A549 (cell line): Measurements from ENCODE around the gene SLC28A3. TPM values are rescaled to one million over a fixed set of nuclear protein-coding genes. Genes with fewer than 3 reads are reported as not detected.

Experiments used
- ATAC-seq, 2 experiments: fragments of 200-7000 bp in 1 of 2; fragments of >200 bp in 1 of 2; cut with Nextera tagmentation in 1 of 2; cut with Tn5 transposase in 1 of 2; 3 replicates each; pipeline versions ENCODE4 v1.8.0 to v1.9.1; 2018 to 2020; ENCODE audit warnings: mild to moderate bottlenecking in 1 of 2, moderate library complexity in 1 of 2
- CTCF ChIA-PET: fragments of 300-600 bp; sonication (Branson Sonifier 250); formaldehyde crosslinking; extraction: SDS; loops from one replicate; lab custom pipeline; 2021; ENCODE audit warnings: antibody characterized with exemption, inconsistent platforms; lab: Yijun Ruan, JAX
- POLR2A ChIA-PET: fragments of 350-600 bp; formaldehyde crosslinking; extraction: SDS; loops from one replicate; lab custom pipeline; 2021; ENCODE audit warnings: antibody characterized with exemption, inconsistent platforms; lab: Yijun Ruan, JAX
- DNase-seq, 2 experiments: peaks; one replicate each; pipeline versions ENCODE4 v3.0.0 to v3.0.0-alpha.2; 2011 to 2016; ENCODE audit warnings: low read depth in 1 of 2, low spot score in 1 of 2
- FAIRE-seq: peaks from 2 replicates; lab custom pipeline; 2011; peaks lifted over from hg19 to GRCh38; lab: Jason Lieb, UNC
- H3K27ac ChIP-seq, 2 experiments: fragments of >200 bp; sonication (Bioruptor Twin); formaldehyde crosslinking; 3 replicates each; pipeline ENCODE4 v1.5.1; 2016 to 2017
- H3K4me1 ChIP-seq: fragments of >200 bp; sonication (Bioruptor Twin); formaldehyde crosslinking; 3 replicates; pipeline ENCODE4 v1.6.1; 2016
- H3K4me2 ChIP-seq: fragments of >200 bp; sonication (Bioruptor Twin); formaldehyde crosslinking; 3 replicates; pipeline ENCODE4 v1.6.1; 2016
- H3K4me3 ChIP-seq: fragments of >200 bp; sonication (Bioruptor Twin); formaldehyde crosslinking; 3 replicates; pipeline ENCODE4 v1.5.1; 2016
- H3K9me3 ChIP-seq: fragments of >200 bp; sonication (Bioruptor Twin); formaldehyde crosslinking; 3 replicates; pipeline ENCODE4 v1.6.1; 2016
- CBX8 ChIP-seq: fragments of 200-600 bp; sonication (generic); IDR thresholded peaks from 2 replicates; pipeline ENCODE4 v1.6.1; 2016
- CHD2 ChIP-seq: fragments of 150-350 bp; IDR thresholded peaks from 2 replicates; pipeline ENCODE4 v1.6.1; 2014; ENCODE audit warnings: low read length; ENCODE audit not compliant: partially characterized antibody
- CHD4 ChIP-seq: fragments of 200-600 bp; sonication (generic); IDR thresholded peaks from 2 replicates; pipeline ENCODE4 v1.6.1; 2016; ENCODE audit warnings: antibody characterized with exemption, mild to moderate bottlenecking, borderline replicate concordance
- EHMT2 ChIP-seq: fragments of 200-600 bp; sonication (generic); IDR thresholded peaks from 2 replicates; pipeline ENCODE4 v1.6.1; 2016; ENCODE audit warnings: antibody characterized with exemption, low read depth, mild to moderate bottlenecking, moderate library complexity
- FOSB ChIP-seq: fragments of 250-450 bp; sonication (Bioruptor Pico); IDR thresholded peaks from 2 replicates; pipeline ENCODE4 v1.5.0; 2020; ENCODE audit warnings: mild to moderate bottlenecking, moderate library complexity
- KDM5A ChIP-seq: fragments of 200-600 bp; sonication (generic); IDR thresholded peaks from 2 replicates; pipeline ENCODE4 v1.6.1; 2016; ENCODE audit warnings: antibody characterized with exemption, mild to moderate bottlenecking
- MAFK ChIP-seq: fragments of 450-650 bp; IDR thresholded peaks from 2 replicates; pipeline ENCODE4 v1.6.1; 2014; ENCODE audit not compliant: partially characterized antibody
- MYC ChIP-seq: IDR thresholded peaks from 2 replicates; pipeline ENCODE4 v1.6.1; 2012; ENCODE audit warnings: mild to moderate bottlenecking, inconsistent platforms, low read length, improper control_type of control experiment, borderline replicate concordance
- POLR2A ChIP-seq: IDR thresholded peaks from 2 replicates; pipeline ENCODE4 v1.6.1; 2012; ENCODE audit warnings: mild to moderate bottlenecking, low read length
- POLR2AphosphoS2 ChIP-seq: conservative IDR thresholded peaks from 2 replicates; pipeline ENCODE4 v1.6.1; 2012; ENCODE audit warnings: low read length, improper control_type of control experiment, inconsistent platforms
- RAD21 ChIP-seq, 2 experiments: fragments of >200 bp in 1 of 2; sonication (Bioruptor Twin) in 1 of 2; formaldehyde crosslinking in 1 of 2; IDR thresholded peaks in 1 of 2; conservative IDR thresholded peaks in 1 of 2; 2 replicates in 1 of 2; 3 replicates in 1 of 2; pipeline ENCODE4 v1.6.1; 2012 to 2018; ENCODE audit warnings: inconsistent platforms in 1 of 2
- RNF2 ChIP-seq: fragments of 200-600 bp; sonication (generic); IDR thresholded peaks from 2 replicates; pipeline ENCODE4 v1.6.1; 2016; ENCODE audit warnings: low read depth, mild to moderate bottlenecking, antibody characterized with exemption, moderate library complexity, borderline replicate concordance
- SREBF2 ChIP-seq: fragments of 450-650 bp; IDR thresholded peaks from 2 replicates; pipeline ENCODE4 v1.6.1; 2014; ENCODE audit warnings: mild to moderate bottlenecking, moderate library complexity
- TFCP2L1 ChIP-seq: fragments of 250-450 bp; sonication (Bioruptor Pico); IDR thresholded peaks from 2 replicates; pipeline ENCODE4 v1.5.0; 2021; ENCODE audit warnings: mild to moderate bottlenecking
- ZSCAN20 ChIP-seq: fragments of 250-450 bp; sonication (Bioruptor Pico); IDR thresholded peaks from 2 replicates; pipeline ENCODE4 v1.8.0; 2022; ENCODE audit warnings: mild to moderate bottlenecking, moderate library complexity
- WGBS: methylation state at CpG from one replicate; pipeline ENCODE4 v1.1.6; 2017; ENCODE audit errors: missing lambda C conversion rate; 5-methylcytosine and 5-hydroxymethylcytosine counted together
- polyA plus RNA-seq, 4 experiments: library from polyadenylated mRNA; depleted of rRNA in 3 of 4; stranded (reverse); fragments of >200 nt; fragmentation: RNase III in 1 of 4; extraction: RNeasy Plus Mini Kit Qiagen cat#74134 plus additional on column Dnase treatment in 1 of 4; gene quantifications; 2 replicates in 3 of 4; 3 replicates in 1 of 4; pipeline ENCODE4 v1.2.3, GENCODE V29; 2011 to 2017
- TF ChIP-seq, protein P1 (sequence below): fragments of 150-350 bp; IDR thresholded peaks from 2 replicates; pipeline ENCODE4 v1.6.1; 2014; ENCODE audit warnings: low read depth, mild to moderate bottlenecking, low read length
- TF ChIP-seq, protein P2 (sequence below): IDR thresholded peaks from 2 replicates; pipeline ENCODE4 v1.6.1; 2012; ENCODE audit warnings: low read depth, borderline replicate concordance
- TF ChIP-seq, protein P3 (sequence below): fragments of >200 bp; sonication (Bioruptor Twin); formaldehyde crosslinking; IDR thresholded peaks from 3 replicates; pipeline ENCODE4 v1.6.1; 2016

The SLC28A3 gene
- polyA plus RNA-seq, 2 of the 4 experiments (the other 2 are of a cell fraction), result not detected

DNA sequence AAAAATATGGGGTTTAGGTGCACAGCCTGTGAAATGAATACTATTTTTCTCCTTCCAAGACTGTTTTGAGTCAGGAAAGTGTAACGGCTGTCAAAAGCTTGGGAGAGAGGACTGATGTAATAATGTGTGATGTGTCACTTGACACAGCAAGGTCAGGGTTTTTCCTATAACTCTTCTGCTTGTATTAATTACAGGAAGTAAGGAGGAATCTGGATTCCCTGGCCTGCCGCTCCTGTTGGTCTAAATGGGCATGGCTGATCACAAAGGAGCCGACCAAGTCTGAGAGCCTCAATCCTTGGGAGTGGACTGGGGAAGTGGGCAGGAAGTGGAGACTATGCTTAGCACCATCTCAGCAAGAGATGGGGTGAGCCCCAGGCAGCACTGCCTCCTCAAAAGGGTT is 16.7 kb upstream of the SLC28A3 start:
- TF ChIP-seq CHD2 (no peak), RNF2 (no peak), POLR2AphosphoS2 (no peak)
- WGBS, result 58% methylated on average over 3 of the region's 3 CpGs
- FAIRE-seq (no peak), DNase-seq (no peak), ATAC-seq (no peak)
- H3K4me2 ChIP-seq, result no peak overlapping the region
- ChIA-PET CTCF (no interaction called here), POLR2A (no interaction called here)
- H3K27ac ChIP-seq, result no peak overlapping the region
- no peaks in the 10 kb centered on the region for H3K4me1 ChIP-seq
- no peaks in the 10 kb centered on the region for H3K9me3 ChIP-seq
- H3K4me3 ChIP-seq, result no peak overlapping the region

DNA sequence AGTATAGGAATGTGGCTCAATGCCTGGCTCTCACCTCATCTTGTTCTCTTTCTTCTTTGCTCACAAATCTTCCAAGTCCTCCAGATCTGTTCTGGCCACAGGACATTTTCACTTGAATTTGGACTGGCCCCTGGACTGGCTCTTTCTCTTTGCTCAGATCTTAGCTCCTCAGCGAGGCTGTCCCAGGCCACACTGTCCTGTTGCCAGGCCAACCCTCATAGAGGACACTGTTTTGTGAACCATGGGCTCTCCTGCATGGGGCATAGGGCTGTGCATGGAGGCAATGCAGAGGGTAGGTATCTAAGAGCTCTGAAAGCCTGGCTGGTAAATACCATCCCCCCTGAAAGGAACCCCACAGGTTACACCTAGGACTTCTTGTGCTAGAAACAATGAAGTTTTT is 13.5 kb upstream of the SLC28A3 start:
- DNase-seq (no peak), FAIRE-seq (no peak), ATAC-seq (no peak)
- POLR2A ChIA-PET, result no interaction called here
- Histone ChIP-seq H3K4me2 (no peak overlapping the region), H3K9me3 (no peaks in the 10 kb centered on the region), H3K27ac (no peak overlapping the region), H3K4me1 (no peaks in the 10 kb centered on the region), H3K4me3 (no peak overlapping the region)
- CTCF ChIA-PET, result no interaction called here
- no peak for TF ChIP-seq MAFK
- TF ChIP-seq, protein P1, sequence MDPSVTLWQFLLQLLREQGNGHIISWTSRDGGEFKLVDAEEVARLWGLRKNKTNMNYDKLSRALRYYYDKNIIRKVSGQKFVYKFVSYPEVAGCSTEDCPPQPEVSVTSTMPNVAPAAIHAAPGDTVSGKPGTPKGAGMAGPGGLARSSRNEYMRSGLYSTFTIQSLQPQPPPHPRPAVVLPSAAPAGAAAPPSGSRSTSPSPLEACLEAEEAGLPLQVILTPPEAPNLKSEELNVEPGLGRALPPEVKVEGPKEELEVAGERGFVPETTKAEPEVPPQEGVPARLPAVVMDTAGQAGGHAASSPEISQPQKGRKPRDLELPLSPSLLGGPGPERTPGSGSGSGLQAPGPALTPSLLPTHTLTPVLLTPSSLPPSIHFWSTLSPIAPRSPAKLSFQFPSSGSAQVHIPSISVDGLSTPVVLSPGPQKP, result no peak
- TF ChIP-seq TFCP2L1 (CRISPR knock-in tag), result no peak
- no peak for TF ChIP-seq ZSCAN20
- WGBS, result 36% methylated on average over 1 of the region's 1 CpG

DNA sequence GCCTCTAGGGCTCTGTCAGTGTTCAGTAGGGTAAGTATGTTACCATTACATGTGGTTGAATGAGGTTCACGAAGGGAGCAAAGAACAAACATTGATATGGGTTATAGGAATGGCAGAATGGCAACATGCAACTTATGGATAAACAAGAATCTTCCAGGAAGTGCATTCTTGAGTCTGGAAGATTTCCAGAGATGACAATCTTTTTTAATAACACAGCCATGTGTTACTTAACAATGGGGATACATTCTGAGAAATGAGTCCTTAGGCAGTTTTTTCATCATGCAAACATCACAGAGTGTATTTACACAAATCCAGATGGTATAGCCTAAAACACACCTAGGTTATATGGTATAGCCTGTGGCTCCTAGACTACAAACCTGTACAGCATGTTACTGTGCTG is 9.1 kb upstream of the SLC28A3 start:
- TF ChIP-seq RAD21 (conservative IDR thresholded peaks at IDR 0.05 in 1 of 2, IDR thresholded peaks at IDR 0.05 in 1 of 2) (no peak), MAFK (no peak), SREBF2 (no peak), FOSB (no peak), KDM5A (no peak), MYC (no peak)
- TF ChIP-seq, protein P2, sequence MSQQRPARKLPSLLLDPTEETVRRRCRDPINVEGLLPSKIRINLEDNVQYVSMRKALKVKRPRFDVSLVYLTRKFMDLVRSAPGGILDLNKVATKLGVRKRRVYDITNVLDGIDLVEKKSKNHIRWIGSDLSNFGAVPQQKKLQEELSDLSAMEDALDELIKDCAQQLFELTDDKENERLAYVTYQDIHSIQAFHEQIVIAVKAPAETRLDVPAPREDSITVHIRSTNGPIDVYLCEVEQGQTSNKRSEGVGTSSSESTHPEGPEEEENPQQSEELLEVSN, result no peak
- TF ChIP-seq, protein P3, sequence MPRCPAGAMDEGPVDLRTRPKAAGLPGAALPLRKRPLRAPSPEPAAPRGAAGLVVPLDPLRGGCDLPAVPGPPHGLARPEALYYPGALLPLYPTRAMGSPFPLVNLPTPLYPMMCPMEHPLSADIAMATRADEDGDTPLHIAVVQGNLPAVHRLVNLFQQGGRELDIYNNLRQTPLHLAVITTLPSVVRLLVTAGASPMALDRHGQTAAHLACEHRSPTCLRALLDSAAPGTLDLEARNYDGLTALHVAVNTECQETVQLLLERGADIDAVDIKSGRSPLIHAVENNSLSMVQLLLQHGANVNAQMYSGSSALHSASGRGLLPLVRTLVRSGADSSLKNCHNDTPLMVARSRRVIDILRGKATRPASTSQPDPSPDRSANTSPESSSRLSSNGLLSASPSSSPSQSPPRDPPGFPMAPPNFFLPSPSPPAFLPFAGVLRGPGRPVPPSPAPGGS, result no peak
- no peaks in the 10 kb centered on the region for H3K4me1 ChIP-seq
- ATAC-seq (no peak), FAIRE-seq (no peak), DNase-seq (no peak)
- no peaks in the 10 kb centered on the region for H3K9me3 ChIP-seq
- 57% methylated on average over 1 of the region's 1 CpG for WGBS
- H3K4me2 ChIP-seq, result no peak overlapping the region
- POLR2A ChIA-PET, result no interaction called here
- CTCF ChIA-PET, result no interaction called here
- H3K27ac ChIP-seq, result no peak overlapping the region
- H3K4me3 ChIP-seq, result no peak overlapping the region

DNA sequence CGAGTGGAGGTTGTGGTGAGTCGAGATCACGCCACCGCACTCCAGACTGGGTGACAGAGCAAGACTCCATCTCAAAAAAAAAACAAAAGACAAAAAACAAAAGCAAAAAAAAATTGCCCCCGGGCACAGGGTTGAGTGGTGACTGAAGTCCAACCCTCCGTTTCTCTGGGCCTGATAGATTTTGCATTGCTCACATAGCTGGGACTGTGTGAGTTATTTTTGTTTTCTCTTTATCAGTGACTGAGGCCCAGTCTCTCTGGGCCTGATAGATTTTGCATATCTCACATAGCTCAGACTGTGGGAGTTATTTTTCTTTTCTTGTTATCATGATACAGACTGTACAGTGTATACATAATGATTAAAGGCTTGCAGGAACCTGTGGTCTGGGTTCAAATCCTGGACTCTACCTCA is 2.6 kb upstream of the SLC28A3 start:
- no peak for DNase-seq
- Histone ChIP-seq H3K4me3 (no peak overlapping the region), H3K4me1 (no peaks in the 10 kb centered on the region), H3K4me2 (no peak overlapping the region), H3K9me3 (no peaks in the 10 kb centered on the region), H3K27ac (no peak overlapping the region)
- ATAC-seq, result no peak
- FAIRE-seq, result no peak
- POLR2A ChIA-PET, result no interaction called here
- WGBS, result 66% methylated on average over 6 of the region's 6 CpGs
- CTCF ChIA-PET, result interaction anchor here (1.1 to 1.6 kb wide), 2 partner anchors 10 to 54 kb away, joined by 3 to 4 read pairs; no protein-coding TSS in a partner anchor
- TF ChIP-seq CBX8 (no peak), CHD4 (no peak), POLR2A (no peak), RAD21 (conservative IDR thresholded peaks at IDR 0.05 in 1 of 2, IDR thresholded peaks at IDR 0.05 in 1 of 2) (no peak), EHMT2 (no peak)
